Thyroid gland (tissue), 4 donors: Measurements from ENCODE around the gene ARL3.

ENCODE experiments used
- CTCF ChIP-seq, 6 experiments: fragments of 200-600 bp in 3 of 6; fragments of 450-650 bp in 3 of 6; sonication (generic) in 3 of 6; IDR thresholded peaks; one replicate each; pipeline ENCODE4 v1.5.1; 2016 to 2019; ENCODE audit warnings: antibody characterized with exemption in 6 of 6, mild to moderate bottlenecking in 2 of 6, inconsistent platforms in 1 of 6, moderate library complexity in 1 of 6
- POLR2A ChIP-seq, 2 donors: fragments of 450-650 bp; IDR thresholded peaks; one replicate each; pipeline ENCODE4 v1.6.1; 2017; ENCODE audit warnings: antibody characterized with exemption in 2 of 2, mild to moderate bottlenecking in 2 of 2, moderate library complexity in 1 of 2

- TF ChIP-seq CTCF (IDR thresholded peaks at IDR 0.05) (no peak), POLR2A (IDR thresholded peaks at IDR 0.05) (peak in 1 of 2 donors; percentile 59)
Observed at GRCh38 chr10:102682981-102683380, 31.2 kb downstream of the ARL3 start.
